ENCODE results near the gene LEUTX.

DNA sequence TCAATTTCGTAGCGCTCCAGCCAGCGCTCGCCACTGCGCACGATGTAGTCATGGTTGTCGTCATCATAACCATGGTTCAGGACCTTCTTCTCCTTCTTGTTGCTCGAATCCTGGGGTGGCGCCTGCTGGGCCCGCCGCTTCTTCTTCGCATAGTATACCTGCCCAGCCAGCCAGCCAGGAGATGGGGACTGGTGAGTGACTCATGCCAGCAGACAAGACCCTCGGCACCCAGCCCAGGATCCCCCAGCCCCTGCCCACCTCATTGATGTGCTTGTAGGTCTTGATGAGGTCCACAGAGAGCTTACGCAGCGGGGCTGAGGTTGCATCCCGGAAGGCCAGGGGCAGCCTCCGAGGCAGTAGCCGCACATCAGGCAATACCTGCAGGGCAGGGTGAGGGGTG lies 51.8 kb downstream of the LEUTX start:
- no peak for TF ChIP-seq YY1 (IDR thresholded peaks at IDR 0.05; ENCODE audit: insufficient read depth, insufficient read length)
- TF ChIP-seq ZNF274 (IDR thresholded peaks at IDR 0.05; ENCODE audit: low read depth, low read length) = no peak
- TF ChIP-seq SUZ12 (IDR thresholded peaks at IDR 0.05; ENCODE audit: extremely low read depth, insufficient read depth, insufficient read length) = no peak

Data from NT2/D1 (cell line).